Cerebellar nuclear complex (tissue), 1 donor: ENCODE data around the gene CFAP46.
"Not testable (repeated sequence)": the region's sequence is repeated elsewhere in the genome, so short reads cannot be mapped to it uniquely, and the experiment has no call there.

Experiments
- DNase-seq, 2 experiments: peaks; one replicate each; lab custom pipeline; 2025; lab: John Stamatoyannopoulos, UW

CFAP46 gene

DNA sequence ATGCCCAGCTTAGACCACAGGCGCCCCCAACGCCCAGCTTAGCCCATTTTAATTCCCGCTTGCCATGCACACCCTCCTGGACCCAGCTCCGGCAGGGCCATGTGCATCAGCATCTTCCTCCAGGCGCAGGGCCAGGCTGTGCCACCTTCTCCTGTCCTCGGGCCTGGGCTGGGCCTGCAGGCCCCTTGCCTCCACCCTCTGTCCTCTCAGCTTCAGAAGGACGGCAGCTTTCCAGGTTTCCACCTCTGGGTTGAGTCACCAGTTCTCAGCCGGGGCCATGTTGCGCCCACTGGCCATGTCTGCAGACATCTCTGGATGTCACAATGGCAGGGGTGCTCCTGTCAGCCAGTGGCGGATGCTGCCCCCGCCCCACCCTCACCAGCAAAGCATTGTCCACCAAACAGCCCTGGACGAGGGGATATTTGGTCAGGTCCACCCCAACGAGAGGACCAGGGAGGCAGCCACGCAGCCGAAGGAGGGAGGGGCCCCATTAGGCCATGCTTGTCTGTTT lies 97.3 kb downstream of the CFAP46 start:
- no peak for DNase-seq

DNA sequence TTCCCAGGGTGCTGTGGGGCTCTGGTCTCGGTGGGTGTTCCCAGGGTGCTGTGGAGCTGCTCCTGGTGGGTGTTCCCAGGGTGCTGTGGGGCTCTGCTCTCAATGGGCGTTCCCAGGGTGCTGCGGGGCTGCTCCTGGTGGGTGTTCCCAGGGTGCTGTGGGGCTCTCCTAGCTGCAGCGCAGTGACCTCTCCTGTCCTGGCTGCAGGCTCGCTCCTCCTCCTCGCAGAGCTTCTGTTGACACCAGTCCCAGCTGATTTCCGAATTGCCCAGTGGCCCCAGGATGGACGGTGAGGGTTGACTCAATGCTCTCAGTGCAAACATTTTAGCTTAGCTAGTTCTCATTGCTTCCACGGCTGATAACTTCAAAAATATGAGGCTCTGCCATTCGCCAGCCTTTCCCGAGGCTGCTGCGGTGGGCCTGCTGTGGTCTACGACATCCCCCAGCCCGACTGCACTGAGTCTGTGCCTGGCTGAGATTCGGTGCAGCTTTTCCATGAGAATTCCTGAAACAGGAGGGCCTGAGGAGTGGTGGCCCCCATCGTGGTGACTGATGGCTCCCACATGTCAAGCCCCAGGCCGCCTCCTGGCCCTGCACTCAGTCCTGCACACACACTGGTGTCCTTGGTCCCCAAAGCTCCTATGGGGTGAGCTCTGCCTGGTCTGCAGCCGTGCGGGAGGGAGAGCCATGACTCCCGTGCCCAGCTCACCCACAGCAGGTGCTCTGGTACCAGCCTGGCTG lies 98.1 kb downstream of the CFAP46 start:
- DNase-seq, result no peak

DNA sequence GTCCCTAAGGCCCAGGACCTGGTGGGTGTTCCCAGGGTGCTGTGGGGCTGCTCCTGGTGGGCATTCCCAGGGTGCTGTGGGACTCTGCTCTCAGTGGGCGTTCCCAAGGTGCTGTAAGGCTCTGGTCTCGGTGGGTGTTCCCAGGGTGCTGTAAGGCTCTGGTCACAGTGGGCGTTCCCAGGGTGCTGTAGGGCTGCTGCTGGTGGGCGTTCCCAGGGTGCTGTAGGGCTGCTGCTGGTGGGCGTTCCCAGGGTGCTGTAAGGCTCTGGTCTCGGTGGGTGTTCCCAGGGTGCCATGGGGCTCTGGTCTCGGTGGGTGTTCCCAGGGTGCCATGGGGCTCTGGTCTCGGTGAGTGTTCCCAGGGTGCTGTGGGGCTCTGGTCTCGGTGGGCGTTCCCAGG lies 99.1 kb downstream of the CFAP46 start:
- not testable (repeated sequence) for DNase-seq

DNA sequence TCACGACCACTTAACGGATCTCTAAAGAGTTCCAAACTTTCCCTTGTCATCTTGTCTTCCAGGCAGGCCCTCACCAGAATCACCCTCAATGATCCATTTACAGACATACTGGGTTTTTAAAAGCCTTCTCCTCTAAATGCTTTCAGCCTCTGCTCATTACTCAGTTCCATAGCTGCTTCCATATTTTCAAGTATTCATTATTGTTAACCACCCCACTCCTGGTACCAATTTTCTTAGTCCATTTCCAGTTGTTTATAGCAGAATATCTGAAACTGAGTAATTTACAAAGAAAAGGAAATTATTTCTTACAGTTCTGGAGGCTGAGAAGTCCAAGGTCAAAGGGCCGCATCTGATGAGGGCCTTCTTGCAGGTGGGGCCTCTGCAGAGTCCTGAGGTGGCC lies 100.0 kb downstream of the CFAP46 start:
- DNase-seq, result no peak

DNA sequence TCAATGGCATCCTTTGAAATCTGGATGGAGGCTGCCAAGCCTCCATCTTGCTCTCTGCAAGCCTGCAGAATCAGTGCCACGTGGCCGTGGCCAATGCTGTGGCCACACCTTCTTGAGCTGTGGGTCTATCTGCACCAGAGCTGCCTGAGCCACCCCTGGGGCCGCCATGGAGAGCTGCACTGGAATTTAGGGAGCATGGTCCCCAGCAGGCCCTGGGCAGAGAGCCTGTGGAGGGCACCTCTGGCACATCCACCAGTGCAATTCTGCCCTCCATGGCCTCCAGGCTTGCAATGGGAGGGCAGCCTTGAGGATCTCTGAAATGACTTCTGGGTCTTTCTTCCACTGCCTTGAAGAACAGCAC lies 100.8 kb downstream of the CFAP46 start:
- no peak for DNase-seq

DNA sequence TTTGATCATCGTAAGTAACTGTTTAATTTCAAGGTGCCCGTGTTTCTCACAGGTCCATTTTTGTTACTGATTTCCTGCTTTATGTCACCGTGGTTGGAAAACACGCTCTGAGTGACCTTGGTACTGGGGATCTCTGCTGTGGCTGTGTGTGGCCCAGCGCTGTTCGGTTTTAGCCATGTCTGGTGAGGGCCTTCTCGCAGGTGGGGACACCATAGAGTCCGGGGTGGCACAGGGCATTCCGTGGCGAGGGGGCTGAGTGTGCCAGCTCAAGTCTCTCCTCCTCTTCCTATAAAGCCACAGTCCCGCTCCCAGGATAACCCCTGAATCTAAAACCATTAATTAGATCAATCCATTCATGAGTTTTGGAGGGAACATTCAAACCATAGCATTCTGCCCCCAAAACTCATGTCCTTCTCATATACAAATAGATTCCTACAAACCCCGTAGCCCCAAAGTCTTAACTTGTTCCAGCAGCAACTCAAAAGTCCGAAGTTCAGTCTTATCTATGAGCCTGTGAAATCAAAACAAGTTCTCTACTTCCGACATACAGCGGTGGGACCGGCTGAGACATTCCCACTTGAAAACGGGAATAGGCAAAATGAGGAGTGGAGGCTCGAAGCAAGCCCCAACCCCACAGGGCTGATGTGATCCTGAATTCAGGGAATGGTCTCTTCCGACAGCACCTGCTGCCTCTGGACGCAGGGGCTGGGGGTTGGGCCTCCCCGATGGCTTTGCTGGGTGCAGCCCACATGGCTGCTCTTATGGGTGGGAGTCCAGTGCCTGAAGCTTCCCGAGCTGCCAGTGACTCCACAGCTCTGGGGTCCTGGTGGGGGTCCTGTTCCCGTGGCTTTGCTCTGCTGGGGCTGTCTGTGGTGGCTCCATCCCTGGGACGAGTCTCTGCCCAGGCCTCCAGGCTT lies 101.4 kb downstream of the CFAP46 start:
- DNase-seq, result no peak

DNA sequence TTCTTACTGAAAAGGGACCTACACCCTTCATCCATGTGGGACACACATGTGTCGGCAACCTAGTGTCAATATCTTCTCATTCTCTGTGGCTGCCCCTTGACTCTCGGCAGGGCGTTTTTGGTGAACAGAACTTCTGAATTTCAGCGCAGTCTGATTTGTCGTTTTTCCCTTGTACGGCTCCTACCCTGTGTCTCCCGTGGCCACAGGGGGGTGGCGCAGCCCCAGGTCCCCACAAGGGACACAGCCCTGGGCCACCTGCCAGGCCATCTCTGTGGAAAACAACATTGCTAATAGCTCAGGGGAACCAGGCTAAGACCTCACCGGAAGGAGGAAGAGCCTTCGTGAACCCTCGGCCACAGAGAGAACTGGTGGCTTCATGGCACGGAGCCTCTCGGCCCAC lies 103.3 kb downstream of the CFAP46 start:
- DNase-seq, result no peak

DNA sequence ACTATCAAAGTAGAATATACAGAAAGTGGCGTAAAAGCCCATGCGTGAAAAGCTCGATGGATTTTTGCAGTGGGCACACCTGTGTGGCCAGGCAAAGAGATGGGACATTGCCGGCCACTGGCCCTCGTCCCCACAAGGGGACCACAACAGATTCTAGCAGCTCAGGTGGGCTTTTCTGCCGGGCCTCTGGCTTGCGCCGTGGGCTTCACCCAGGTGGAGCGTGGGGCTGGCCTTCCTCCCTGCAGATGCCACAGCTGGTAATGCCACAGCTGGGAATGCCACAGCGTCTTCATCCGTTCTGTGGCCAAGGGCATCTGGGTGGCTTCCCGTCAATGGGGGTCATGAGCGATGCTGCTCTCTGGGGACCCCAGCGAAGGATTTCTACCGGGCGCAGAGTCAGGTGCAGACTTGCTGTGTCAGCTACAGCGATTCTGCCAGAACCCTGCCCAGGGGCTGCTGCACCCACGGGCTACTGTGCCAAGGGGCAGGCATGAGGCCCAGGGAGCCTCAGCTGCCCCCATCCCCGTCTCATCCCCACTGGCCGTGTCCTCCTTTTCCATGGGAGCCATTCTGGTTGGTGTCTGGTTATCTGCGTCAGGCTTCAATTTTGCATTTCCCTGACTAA lies 103.9 kb downstream of the CFAP46 start:
- no peak for DNase-seq

DNA sequence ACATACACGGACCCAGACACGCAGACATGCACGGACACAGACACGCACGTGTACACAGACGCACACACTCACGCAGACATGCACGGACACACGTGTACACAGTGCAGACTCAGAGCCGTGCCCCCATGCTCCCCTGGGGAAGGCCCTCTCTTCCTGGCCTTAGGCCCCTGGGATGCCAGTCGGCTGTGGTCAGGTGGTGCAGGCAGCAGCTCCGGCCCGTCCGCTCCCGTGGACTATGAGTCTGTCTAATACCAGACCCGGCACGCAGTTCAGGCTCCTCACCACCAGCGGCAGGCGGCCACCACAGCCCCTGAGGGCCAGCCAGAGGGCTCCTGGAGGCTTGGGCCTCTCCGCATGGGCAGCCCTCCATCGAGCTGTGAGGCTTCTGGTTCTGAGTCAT lies 104.5 kb downstream of the CFAP46 start:
- no peak for DNase-seq

DNA sequence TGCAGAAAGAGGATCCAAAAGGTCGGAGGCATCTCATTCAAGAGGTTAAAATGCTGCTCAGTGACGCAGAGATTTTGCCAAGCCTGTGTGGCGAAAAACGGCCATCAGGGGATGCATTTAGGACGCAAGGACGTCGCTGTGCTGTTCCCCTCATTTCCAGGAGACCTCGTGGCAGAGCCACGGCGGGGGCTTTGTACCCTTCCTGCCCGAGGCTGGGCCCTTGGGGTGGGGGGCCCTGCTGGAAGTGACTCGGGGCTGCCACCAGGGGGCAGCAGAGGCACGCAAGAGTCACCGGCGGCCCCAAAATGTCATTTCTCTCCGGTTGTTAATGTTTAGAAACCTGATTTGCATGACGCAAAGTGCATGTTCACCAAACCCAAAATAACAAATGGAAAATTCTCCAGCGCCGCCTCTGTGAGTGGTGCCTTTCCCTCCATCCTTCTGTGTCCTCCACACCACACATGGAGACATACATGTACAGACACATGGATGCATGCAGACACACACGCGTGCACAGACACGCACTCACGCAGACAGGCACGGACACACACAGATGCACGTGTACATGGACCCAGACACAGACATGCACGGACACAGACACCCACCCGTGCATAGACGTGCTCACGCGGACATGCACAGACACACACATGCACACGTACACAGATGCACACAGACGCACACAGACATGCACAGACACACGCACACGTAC lies 105.4 kb downstream of the CFAP46 start:
- no peak for DNase-seq

DNA sequence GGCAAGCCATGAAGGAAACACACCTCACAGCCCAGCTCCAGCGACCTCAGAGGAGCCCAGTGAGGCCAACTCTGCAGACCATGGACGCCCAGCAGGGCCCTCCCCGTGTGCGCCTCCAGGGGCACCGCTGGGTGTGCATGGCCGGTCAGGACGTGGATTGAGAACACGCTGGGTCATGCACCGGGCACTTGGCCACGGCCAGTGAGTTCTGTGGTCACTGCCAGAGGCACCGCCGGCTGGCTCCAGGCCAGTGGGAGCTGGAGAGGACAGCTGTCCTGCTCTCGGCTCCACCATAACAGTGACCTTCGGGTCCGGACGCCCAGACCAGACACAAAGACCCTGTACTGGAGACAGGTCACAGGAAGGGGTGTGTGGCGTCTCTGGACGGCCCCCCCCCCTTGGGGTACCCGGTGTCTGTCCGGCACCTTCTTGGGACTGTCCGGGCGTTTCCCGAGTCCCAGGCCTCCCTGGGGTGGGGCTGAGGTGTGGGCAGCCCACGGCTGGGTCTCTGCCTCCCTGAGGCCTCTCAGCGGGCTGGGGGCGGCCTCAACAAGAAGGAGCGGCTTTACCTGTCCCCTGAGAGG lies 106.0 kb downstream of the CFAP46 start:
- no peak for DNase-seq

DNA sequence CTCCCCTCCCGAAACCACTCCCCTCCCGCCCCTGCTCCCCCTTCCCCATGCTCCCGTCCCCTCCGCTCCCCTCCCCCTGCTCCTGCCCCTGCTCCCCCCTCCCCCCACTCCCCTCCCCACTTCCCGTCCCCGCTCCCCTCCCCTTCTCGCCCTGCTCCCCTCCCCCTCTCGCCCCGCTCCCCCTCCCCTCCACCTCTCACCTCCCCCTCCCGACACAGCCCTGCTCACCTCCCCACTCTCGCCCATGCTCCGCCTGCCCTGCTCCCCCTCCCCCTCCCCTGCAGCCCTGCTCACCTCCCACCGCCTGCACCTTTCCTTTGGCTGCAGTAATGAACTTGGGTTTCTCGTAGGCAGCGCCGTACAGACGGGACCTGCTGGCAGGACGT lies 106.5 kb downstream of the CFAP46 start:
- no peak for DNase-seq

DNA sequence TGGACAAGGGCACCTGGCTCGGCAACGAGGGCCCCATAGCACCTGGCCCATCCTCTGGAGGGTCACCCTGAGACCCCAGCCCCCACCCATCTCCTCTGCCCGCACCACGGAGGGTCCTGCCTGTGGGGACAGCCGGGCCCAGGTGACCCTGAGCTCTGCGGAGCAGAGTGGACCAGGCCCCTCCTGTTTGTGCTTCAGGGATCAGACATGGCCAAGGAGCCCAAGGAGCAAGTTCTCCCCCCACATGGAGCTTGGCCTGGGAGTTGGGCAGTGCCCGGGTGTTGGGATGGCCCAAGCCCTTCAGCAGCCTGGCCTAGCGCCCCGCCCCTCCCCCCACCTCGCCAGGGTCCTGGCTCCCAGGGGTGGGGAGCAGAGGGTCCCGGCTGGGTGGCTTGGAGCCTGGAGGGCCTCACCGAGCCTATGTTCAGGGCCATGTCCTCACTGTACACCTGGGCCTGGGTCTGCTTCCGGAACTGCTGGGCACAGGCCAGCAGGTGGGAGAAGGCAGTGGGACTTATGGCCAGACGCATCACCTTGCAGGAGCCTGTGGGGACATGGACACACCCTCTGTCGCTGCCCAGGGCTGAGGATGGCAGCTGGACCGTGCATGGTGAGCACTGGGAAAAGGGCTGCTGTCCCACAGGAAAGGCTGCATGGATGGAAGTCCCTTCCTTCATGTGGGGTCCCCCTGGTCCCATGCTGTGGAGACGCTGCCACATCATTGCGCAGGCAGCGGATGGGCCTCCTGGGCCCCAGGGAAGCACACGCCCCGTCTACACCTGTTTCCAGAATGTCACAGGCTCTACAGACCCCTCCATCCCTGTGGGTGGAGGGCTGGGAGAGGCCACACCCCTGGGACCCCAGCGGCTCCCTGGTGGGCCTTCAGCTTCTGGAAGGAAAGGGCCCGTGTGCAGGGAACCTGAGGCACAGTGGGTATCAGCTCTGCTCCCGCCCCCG lies 107.2 kb downstream of the CFAP46 start:
- DNase-seq, result no peak

DNA sequence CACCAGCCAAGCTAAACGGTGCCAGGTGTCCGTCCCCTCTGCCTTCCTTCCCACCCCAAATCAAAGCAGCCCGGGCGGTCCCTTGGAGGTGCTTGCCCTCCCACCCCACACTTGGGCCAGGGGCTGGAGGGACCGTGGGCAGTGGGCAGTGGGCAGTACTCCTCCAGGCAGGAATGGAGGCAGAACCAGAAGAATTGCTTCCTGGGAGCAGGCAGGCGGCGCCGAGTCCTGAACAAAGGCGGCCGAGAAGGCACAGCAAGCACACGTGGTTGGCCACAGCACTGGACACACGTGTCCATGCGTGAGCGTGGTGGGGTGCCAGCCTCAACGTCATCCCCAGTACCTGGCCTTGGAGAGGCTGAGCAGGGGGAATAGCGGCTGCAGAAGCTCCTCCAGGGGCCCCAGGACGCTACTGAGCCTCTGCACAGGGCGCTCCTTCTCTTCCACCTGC lies 108.0 kb downstream of the CFAP46 start:
- no peak for DNase-seq

DNA sequence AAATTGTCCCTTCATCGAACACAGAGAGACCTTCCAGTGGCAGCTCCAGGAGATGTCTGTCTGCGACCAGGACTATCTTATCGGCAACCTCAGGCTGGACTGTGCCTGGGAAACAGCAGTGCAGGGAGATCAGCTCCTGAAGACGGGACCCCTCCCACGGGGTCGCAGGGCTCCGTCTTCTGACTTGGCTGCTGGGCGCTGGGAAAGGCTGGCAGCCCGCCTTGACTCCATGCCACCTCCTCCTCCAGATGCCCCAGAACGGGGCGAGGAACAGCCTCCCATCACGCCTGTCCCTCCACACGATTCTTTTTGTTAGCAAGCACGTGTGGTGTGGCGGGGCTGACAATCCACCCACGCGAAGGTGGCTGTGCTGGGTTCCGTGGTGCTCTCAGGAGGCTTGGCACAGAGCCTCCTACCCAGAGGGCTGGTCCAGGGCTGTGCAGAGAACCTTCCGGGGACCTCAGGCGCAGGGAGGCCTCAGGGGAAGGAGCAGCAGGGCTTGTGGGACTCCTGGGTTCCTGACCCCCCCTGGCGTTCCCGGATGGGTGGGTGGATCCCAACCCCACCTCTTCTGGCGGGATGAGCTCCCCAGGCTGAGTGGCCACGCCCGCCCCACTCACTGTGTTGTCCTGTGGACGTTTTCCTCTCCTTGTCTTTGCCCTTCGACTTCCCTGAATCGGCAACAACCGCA lies 108.8 kb downstream of the CFAP46 start:
- DNase-seq, result no peak

DNA sequence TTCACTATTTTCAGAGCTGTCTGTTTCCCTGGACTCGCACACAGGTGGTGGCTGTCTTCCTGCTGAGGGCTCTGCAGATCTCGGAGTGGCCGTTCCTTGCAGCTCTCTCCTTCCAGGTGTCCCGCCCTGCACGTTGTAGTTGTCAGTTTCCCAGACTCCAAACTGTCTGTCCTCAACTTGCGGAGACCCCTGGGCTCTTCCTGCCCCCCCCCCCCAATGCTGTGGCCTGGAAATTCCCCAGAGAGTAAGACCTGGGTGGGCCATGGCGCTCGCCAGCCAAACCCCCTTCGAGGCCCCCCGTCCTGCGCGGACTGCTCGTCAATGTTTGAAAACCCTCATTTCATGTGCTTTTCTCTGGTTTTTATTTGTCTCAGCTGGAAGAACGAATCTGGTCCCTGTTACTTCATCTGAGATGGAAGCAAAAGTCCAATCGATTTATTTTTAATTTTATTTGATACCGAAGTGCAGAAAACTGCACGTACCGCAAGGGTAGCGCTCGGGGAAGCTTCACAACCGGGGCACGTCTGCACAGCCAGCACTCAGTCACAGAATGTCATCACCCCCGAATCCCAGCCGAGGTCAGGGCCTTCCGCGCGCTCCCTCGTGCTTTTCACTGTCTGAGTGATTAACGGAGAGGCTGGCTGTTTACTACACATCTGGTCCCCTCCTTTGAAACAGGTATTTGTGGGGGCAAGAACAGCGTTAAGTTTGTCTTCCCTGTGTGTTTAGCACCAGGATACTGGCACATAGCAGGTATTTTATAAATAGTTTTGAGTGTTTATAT lies 110.0 kb downstream of the CFAP46 start:
- no peak for DNase-seq

DNA sequence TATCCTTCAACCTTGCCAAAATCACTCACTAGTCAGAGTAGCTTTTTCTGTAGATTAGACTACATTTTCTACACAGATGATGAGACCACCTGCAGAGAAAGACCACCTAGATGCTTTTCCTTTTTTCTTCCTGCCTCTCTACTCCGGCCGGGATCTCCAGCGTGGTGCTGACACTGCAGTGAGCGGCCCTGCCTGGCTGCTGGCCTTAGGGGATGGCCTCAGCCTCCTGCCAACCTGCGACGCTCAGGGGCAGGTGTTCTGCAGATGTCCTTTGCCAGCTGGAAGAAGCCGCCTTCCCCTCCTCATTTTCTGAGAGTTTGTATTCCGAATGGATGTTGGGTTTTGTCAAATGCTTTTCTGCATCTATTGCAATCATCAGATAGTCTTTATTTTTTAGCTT lies 113.0 kb downstream of the CFAP46 start:
- DNase-seq, result no peak

DNA sequence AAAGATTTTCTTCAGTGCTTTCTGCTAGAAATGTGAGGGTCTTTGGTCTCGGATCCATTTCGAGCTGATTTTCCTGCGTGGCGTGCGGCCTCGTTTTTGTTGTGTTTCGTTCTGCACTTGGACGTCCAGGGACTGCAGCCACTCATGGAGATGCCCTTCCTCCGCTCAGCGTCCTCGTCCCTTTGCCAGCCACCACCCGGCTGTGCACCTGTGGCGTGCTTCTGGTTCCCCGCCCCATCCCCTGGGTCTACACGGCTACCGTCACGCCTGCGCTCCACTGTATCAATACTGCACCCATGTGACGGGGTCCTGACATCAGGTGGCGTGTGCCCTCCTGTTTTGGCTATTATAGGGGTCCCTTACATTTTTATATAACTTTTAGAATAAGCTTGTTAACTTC lies 113.7 kb downstream of the CFAP46 start:
- DNase-seq, result no peak
